Measurements from ENCODE around the gene MTCP1.

Gene MTCP1

GRCh38 chrX:155070975-155071693 lies at the start of gene MTCP1, which contains the start of the genes BRCC3 and CMC4:
Gene MTCP1 (minus strand): TSS chrX:155071136. CDS start chrX:155066010, 5,126 bp downstream.
Gene BRCC3 (plus strand): TSS chrX:155071508. CDS start chrX:155071528, 20 bp downstream.
Gene CMC4 (minus strand): TSS chrX:155071136. CDS start chrX:155064023, 7,113 bp downstream.
- DNase-seq = peak; percentile 69

GRCh38 chrX:155115174-155115819 lies 44.4 kb upstream of the MTCP1 start:
- DNase-seq = no peak

- DNase-seq = no peak
These were observed 42.2 kb upstream of the MTCP1 start for GRCh38 chrX:155113097-155113496.

GRCh38 chrX:155112171-155112570 lies 41.2 kb upstream of the MTCP1 start:
- no peak for DNase-seq

GRCh38 chrX:155108427-155108826 lies 37.5 kb upstream of the MTCP1 start:
- DNase-seq = no peak

- DNase-seq = no peak
These were observed 35.0 kb upstream of the MTCP1 start for GRCh38 chrX:155105919-155106318.

GRCh38 chrX:155094468-155095061 lies 23.6 kb upstream of the MTCP1 start:
- no peak for DNase-seq

GRCh38 chrX:155086961-155087735 lies 16.2 kb upstream of the MTCP1 start:
- no peak for DNase-seq

- DNase-seq = peak; percentile 12
These were observed 15.4 kb upstream of the MTCP1 start for GRCh38 chrX:155086202-155086840.

GRCh38 chrX:155071694-155072280 lies 851 bp upstream of the MTCP1 start:
- DNase-seq = no peak

GRCh38 chrX:155070663-155070974 lies 317 bp downstream of the MTCP1 start:
- DNase-seq = no peak

- no peak for DNase-seq
These were observed 898 bp downstream of the MTCP1 start for GRCh38 chrX:155070038-155070437.

- no peak for DNase-seq
These were observed 1.5 kb downstream of the MTCP1 start for GRCh38 chrX:155069414-155069813.

- DNase-seq = peak; percentile 68
These were observed 2.8 kb downstream of the MTCP1 start for GRCh38 chrX:155068165-155068564.

- DNase-seq = peak; percentile 68
These were observed 5.8 kb downstream of the MTCP1 start for GRCh38 chrX:155065035-155065734.

GRCh38 chrX:155061760-155062159 lies 9.2 kb downstream of the MTCP1 start:
- no peak for DNase-seq

GRCh38 chrX:155056877-155057792 lies 13.8 kb downstream of the MTCP1 start:
- peak; percentile 34 for DNase-seq

- no peak for DNase-seq
These were observed 14.5 kb downstream of the MTCP1 start for GRCh38 chrX:155056471-155056870.

- DNase-seq = no peak
These were observed 15.4 kb downstream of the MTCP1 start for GRCh38 chrX:155055494-155055893.

GRCh38 chrX:155054255-155054654 lies 16.7 kb downstream of the MTCP1 start:
- DNase-seq = no peak

- no peak for DNase-seq
These were observed 17.3 kb downstream of the MTCP1 start for GRCh38 chrX:155053656-155054055.
